GM21529 (cell line): ENCODE measurements around the gene CEP131.

ENCODE experiments used
- ATAC-seq: cut with Tn5 transposase; IDR thresholded peaks from one replicate; pipeline ENCODE4 v1.9.1; 2021; ENCODE audit not compliant: unreplicated experiment

Gene CEP131

GRCh38 chr17:81251709-81252301 is 29.0 kb upstream of the CEP131 start:
- ATAC-seq: no peak

GRCh38 chr17:81251094-81251708 is 28.4 kb upstream of the CEP131 start:
- ATAC-seq: no peak

GRCh38 chr17:81250286-81251093 is 27.7 kb upstream of the CEP131 start:
- no peak for ATAC-seq

- ATAC-seq: no peak
These were observed 26.7 kb upstream of the CEP131 start for GRCh38 chr17:81249223-81250040.

- ATAC-seq: no peak
These were observed 25.9 kb upstream of the CEP131 start for GRCh38 chr17:81248649-81249048.

- no peak for ATAC-seq
These were observed 24.7 kb upstream of the CEP131 start for GRCh38 chr17:81247339-81247990.

- ATAC-seq: no peak
These were observed 24.0 kb upstream of the CEP131 start for GRCh38 chr17:81246679-81247338.

GRCh38 chr17:81246343-81246670 is 23.5 kb upstream of the CEP131 start:
- no peak for ATAC-seq

GRCh38 chr17:81245665-81246342 is 23.0 kb upstream of the CEP131 start:
- ATAC-seq: no peak

GRCh38 chr17:81245024-81245664 is 22.4 kb upstream of the CEP131 start:
- ATAC-seq: no peak

GRCh38 chr17:81244358-81245023 is 21.7 kb upstream of the CEP131 start:
- no peak for ATAC-seq

- ATAC-seq: no peak
These were observed 20.5 kb upstream of the CEP131 start for GRCh38 chr17:81243333-81243664.

- ATAC-seq: no peak
These were observed 19.9 kb upstream of the CEP131 start for GRCh38 chr17:81242421-81243332.

GRCh38 chr17:81241648-81242420 is 19.1 kb upstream of the CEP131 start:
- ATAC-seq: no peak

GRCh38 chr17:81241203-81241602 is 18.4 kb upstream of the CEP131 start:
- no peak for ATAC-seq

GRCh38 chr17:81240761-81241160 is 18.0 kb upstream of the CEP131 start:
- ATAC-seq: no peak
